GM12892 (cell line): ENCODE measurements around the gene OR12D2.

ENCODE experiments used
- POLR2A ChIP-seq: IDR thresholded peaks from 2 replicates; pipeline ENCODE4 v1.6.1; 2011; ENCODE audit warnings: low read depth, low read length, control low read depth
- POLR2AphosphoS5 ChIP-seq: IDR thresholded peaks from 2 replicates; pipeline ENCODE4 v1.6.1; 2011; ENCODE audit warnings: low read depth, low read length, control low read depth
- TAF1 ChIP-seq: IDR thresholded peaks from 2 replicates; pipeline ENCODE4 v1.6.1; 2011; ENCODE audit warnings: low read depth, mild to moderate bottlenecking, control low read depth, low read length, borderline replicate concordance

GRCh38 chr6:29368765-29369164 lies 26.7 kb upstream of the OR12D2 start, which contains the start of gene OR5V1:
- TF ChIP-seq POLR2A = no peak
- no peak for TF ChIP-seq POLR2AphosphoS5
- no peak for TF ChIP-seq TAF1
